Hypothalamus (tissue), 51 donors: Measurements from ENCODE around the gene TRAPPC14.

Source experiments
- DNase-seq, 51 donors: peaks; one replicate each; lab custom pipeline; 2025; lab: John Stamatoyannopoulos, UW

TRAPPC14 gene

DNA sequence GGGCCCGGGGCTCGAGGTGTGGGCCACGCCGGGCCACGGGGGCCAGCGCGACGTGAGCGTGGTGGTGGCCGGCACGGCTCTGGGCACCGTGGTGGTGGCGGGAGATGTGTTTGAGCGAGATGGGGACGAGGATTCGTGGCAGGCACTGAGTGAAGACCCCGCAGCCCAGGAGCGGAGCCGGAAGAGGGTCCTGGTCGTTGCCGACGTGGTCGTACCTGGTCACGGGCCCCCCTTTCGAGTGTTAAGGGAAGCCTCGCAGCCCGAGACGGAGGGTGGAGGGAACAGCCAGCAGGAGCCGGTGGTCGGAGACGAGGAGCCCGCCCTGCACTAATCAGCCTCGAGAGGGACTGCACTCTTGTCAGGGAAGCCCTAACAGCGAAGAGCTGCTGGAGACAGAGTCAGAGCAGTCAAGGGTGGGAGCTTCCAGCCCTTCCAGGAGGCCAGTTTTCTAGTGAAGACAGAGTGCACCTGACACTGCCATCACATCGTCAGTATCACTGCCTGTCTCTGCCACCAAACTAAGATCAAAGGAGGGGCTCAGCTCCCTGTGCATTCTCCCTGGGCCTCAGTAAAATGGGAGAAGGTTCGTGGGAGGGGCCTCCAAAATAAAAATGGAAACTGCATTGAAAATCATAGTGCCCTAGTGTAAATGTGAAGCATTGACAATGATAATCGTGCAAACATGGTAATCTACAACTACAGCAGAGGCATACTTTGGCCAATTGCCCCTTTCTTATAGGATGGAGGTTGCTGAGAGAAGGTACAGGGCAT is 30.5 kb downstream of the TRAPPC14 start:
- peak in 8 of 51 donors; percentile 13 to 55 (median 38) for DNase-seq

DNA sequence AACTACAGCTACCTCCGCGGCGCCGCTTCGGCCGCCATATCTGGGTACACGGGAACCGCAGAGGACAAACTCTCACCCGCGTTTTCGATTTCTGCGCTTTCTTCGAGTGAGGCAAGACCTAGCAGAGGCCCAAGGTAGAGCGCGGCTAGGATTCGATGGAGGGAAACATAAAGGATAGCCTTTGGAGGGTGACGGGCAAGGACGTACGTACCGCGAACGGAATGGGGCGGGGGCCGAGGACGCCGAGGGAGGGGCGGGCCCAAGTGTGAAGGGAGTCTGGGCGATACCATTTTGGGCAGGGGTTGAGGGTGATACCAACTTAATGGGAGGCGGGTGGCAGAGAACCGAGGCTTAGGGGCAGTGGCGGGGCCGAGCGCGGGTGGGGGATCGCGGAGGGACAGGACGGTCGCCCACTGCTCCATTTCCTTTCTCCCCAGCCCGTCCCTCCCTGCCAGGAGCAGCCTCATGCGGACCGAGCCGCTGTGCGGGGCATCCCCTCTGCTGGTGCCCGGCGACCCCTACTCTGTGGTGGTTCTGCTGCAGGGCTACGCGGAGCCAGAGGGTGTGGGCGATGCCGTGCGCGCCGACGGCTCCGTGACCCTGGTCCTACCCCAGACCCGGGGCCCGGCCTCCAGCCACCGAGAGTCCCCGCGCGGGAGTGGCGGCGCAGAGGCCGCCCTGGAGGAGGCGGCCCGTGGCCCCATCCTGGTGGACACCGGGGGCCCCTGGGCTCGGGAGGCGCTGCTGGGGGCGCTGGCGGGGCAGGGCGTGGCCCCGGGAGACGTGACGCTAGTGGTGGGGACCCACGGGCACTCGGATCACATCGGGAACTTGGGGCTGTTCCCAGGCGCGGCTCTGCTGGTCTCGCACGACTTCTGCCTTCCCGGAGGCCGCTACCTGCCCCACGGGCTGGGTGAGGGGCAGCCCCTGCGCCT is 31.3 kb downstream of the TRAPPC14 start, which contains the start of gene MBLAC1:
Gene MBLAC1, plus strand, starts transcription at position 37 of the 935 bp plus-strand sequence. Its CDS starts 429 bp downstream, at position 466.
- DNase-seq: peak; percentile 47 to 94 (median 84)

DNA sequence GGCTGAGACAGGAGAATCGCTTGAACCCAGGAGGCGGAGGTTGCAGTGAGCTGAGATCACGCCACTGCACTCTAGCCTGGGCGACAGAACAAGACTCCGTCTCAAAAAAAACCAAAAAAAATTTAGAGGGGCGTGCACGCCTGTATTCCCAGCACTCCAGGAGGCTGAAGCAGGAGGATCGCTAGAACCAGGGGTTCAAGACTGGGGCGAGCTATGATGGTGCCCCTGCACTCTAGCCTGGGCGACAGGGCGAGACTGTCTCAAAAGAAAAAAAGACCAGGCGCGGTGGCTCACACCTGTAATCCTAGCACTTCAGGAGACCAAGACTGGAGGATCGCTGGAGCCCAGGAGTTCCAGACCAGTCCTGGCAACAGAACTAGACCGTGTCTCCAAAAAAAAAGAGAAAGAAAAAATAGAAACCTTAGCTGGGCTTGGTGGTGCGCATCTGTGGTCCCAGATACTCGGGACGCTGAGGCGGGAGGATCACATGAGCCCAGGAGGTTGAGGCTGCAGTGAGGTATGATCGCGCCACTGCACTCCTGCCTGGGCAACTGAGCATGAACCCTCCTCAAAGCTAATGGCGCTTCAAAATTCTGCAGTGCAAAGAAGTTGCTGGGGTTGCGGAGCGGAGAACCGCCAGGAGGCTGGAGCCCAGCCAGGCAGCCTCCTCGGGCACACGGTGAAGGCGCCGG is 32.1 kb downstream of the TRAPPC14 start:
- DNase-seq: peak in 1 of 51 donors; percentile 61

DNA sequence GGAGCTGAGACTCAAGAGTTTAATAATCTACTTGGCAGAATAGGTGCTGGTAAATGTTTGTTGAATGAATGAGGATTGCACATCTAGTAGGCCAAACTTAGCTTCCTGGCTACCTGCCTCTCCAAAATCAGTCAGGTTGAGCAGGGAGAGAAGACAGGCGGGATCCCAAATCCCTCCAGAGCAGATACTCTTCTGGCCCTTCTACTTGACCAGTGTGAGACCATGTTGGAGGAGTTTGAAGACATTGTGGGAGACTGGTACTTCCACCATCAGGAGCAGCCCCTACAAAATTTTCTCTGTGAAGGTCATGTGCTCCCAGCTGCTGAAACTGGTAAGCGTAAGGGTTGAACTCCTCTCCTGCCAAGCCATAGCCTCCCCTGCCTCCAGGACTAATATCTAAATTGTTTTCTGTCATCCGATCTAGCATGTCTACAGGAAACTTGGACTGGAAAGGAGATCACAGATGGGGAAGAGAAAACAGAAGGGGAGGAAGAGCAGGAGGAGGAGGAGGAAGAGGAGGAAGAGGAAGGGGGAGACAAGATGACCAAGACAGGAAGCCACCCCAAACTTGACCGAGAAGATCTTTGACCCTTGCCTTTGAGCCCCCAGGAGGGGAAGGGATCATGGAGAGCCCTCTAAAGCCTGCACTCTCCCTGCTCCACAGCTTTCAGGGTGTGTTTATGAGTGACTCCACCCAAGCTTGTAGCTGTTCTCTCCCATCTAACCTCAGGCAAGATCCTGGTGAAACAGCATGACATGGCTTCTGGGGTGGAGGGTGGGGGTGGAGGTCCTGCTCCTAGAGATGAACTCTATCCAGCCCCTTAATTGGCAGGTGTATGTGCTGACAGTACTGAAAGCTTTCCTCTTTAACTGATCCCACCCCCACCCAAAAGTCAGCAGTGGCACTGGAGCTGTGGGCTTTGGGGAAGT is 34.0 kb downstream of the TRAPPC14 start:
- no peak for DNase-seq

DNA sequence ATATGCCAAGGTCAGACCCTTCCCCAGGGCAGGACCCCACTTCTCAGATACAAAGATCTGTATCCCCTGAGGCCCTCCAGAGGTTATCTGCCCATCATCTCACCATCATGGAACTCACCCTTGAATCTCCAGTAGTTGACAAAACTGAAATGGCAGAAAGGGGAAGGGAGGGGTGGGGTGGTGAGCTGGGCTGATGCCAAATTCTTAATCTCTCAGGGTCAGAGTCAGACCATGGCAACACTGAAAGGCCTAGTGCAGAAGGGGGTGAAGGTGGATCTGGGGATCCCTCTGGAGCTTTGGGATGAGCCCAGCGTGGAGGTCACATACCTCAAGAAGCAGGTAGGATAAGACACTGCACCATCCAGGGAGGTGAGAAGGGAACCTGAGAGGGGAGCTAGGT is 36.0 kb downstream of the TRAPPC14 start:
- no peak for DNase-seq

DNA sequence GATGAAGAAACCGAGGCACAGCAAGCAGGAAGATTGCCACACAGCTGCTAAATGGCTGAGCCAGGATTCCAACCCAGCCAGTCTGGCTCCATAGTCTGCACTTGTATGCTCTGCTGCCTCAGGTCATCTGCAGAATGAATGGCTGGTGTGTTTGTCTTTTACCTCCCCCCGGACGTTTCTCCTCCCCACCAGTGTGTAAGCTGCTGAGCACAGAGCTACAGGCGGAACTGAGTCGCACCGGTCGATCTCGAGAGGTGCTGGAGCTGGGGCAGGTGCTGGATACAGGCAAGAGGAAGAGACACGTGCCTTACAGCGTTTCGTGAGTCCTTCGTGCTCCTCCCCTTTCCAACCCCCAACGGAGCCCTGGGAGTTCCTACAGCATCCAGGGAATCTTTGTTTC is 36.5 kb downstream of the TRAPPC14 start:
- no peak for DNase-seq

DNA sequence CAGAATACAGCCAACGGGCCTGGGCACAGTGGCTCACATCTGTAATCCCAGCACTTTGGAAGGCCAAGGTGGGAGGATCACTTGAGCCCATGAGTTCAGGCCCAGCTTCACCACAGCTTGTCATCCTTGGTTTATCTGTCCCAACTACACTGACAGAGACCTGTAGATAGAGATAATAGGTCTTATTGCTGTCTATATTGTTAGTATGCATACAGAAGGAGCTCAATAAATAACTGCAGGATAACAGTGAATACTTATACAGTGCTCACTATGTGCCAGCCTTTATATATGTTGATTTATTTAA is 37.8 kb downstream of the TRAPPC14 start:
- no peak for DNase-seq

DNA sequence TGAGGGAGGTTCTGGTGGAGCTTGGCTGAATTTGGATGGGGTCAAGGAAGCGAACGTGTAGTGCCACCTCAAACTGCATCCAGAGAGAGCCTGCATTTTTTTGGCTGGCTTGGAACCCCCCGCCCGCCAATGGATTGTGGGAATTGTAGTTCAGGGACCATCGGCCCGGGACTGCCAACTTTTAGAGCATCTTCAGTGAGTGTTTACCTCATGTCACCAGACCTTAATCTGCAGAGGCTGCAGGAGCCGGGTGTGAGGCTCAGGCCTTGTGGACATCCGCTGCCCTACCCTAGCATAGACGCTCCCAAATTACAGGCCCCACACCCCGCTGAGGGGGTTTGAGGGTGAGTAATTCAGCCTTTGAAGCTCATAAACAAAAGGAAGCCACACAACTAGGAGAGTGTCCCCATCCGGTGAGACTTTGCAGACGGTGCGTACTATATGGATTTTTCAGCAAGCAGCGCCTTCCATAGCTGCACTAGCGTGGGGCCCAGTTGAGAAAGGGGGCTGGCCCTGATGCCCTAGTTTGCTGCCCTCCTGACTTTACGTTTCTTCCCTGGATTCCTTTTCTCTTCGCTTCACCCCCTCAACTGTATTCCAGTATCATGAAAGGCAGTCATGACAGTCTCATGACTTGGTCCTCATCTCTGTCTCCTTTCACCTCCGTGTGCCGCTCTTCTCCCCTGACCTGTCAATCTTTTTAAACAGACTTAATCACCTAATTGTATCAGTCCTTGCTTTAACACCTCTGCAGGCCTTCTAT is 38.4 kb downstream of the TRAPPC14 start:
- peak in 45 of 51 donors; percentile 25 to 93 (median 70) for DNase-seq

DNA sequence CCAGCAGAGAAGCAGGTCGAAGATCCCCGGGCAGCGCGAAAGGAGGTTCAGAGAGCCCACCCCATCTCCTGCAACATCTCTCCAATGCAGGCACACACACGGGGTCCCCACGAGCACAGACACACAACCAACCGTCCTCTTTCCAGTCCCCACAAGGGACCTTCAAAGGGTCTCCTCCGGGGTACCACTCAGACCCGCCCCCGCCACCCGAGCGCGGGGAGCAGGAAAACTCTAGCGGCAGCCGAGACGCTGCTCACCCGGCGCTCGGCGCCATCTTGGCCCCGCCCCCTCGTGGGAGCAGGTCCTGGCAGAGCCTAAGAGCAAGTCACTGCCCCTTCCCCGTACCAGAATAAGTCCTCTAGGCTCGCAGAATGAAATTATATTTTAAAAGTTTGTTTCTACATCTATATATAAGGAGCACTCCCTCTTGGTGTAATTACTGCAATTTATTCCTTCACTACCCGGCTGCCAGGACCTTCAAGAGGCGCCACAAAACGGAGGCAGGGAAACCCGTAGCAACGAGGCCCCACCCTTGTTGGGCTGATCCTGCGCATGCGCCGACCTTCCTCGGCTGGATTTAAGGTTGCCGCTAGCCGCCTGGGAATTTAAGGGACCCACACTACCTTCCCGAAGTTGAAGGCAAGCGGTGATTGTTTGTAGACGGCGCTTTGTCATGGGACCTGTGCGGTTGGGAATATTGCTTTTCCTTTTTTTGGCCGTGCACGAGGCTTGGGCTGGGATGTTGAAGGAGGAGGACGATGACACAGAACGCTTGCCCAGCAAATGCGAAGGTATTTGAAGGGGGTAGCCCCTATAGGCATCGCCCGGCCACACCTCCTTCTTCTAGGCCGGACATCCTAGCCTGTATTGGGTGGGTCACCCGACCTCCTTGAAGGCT is 39.2 kb downstream of the TRAPPC14 start, which contains the start of the genes CNPY4 and TAF6:
Gene CNPY4, plus strand, starts transcription at position 563 of the 898 bp plus-strand sequence. Its CDS starts 111 bp downstream, at position 674.
Gene TAF6, minus strand, starts transcription at position 287 of the 898 bp plus-strand sequence. CDS start 5,149 bp downstream, outside the sequence.
- DNase-seq: peak; percentile 71 to 97 (median 91)

DNA sequence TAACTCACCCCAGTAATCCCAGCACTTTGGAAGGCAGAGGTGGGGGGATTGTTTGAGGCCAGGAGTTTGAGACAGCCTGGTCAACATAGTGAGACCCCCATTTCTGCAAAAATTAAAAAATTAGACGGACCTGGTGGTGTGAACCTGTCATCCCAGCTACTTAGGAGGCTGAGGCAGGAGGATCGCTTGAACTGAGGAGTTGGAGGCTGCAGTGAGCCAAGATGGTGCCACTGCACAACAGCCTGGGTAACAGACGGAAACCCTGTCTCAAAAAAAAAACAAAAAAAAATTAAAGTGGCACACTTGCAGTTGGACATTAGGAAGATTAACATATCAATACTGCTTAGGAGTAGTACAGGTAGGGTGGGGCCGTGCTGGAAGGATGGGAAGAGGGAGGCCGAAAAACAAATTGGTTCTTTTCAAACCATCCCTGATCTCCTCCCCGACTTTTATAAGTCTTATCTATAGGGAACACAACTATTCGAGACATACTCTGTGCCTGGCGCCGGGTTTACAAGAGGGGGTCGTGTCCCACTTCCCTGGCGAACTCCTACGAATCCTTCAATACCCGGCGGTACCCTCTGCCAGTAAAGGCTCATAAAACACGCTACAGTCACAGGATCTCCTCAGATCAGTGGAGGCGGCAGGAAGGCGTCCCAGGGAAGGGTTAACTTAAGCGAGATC is 40.0 kb downstream of the TRAPPC14 start:
- no peak for DNase-seq

DNA sequence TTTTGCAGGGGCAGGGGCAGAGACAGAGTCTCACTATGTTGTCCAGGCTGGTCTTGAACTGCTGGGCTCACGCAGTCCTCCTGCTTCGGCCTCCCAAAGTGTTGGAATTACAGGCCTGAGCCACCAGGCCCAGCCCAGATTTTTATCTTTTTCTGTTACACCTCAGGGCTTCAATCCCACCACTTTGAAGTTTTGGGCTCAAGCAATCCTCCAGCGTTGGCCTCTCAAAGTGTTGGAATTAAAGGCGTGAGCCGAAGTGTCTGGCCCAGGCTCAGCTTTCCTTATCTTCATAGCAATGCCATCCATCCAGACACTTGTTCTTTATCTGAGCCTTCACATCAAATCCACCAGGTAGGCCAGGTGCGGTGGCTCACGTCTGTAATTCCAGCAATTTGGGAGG is 43.5 kb downstream of the TRAPPC14 start:
- no peak for DNase-seq

DNA sequence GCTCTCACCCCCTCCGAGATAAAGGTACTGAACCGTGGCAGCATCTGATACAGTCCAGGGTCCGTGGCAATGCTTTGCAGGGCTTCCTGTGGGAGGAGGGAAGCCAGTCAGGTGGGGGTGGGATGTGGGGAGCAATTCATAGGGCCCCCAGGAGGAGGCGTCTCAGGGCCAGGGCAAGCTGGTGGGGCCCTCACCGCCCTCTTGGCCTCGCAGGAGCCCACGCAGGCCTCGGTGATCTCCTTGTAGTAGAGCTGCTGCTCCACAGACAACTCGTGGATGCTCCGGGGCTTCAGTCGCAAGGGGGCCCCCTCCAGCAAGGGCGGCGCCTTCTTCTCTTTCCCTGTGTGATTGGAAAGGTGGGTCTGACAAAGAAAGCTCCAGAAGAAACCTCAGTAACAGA is 46.6 kb downstream of the TRAPPC14 start:
- DNase-seq: no peak

DNA sequence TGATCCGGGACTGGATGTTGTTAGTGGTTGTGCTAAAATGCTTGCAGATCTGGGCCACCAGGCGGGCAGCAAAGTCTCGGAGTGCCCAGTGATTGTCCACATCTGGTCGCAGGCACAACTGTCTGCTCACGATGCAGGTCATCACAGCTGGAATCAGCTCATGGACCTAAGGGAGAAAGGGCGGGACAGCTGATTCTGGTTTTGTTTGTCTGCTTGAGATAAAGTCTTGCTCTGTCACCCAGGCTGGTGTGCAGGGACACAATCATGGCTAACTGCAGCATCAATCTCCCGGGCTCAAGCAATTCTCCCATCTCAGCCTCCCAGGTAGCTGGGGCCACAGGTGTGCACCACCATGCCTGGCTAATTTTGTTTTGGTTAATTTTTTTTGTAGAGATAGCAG is 47.4 kb downstream of the TRAPPC14 start:
- DNase-seq: no peak

DNA sequence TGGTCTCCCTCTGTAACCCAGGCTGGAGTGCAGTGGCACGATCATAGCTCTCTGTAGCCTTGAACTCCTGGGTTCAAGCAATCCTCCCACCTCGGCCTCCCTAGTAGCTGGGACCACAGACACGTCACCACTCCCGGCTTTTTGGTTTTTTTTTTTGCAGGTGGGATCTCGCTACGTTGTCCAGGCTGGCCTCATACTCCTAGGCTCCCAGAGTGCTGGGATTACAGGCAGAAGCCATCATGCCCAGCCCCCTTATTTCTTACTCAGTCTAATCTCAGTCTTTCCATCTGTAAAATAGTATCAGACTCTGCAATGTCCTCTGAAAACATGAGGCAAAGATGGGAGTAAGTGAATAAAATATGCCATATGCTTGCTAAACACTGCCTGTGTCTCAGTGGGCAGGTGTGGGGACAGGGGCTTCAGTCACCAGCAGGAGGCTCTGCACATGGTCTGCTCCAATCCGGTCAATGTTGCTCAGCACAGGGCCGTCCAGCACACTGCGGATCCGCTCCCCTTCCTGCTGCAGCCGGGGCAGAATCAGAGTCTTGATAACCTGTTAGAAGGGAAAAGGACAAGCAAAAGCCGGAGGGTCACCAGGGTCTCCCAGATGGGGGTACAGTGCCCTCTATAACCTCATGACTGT is 48.9 kb downstream of the TRAPPC14 start:
- no peak for DNase-seq

DNA sequence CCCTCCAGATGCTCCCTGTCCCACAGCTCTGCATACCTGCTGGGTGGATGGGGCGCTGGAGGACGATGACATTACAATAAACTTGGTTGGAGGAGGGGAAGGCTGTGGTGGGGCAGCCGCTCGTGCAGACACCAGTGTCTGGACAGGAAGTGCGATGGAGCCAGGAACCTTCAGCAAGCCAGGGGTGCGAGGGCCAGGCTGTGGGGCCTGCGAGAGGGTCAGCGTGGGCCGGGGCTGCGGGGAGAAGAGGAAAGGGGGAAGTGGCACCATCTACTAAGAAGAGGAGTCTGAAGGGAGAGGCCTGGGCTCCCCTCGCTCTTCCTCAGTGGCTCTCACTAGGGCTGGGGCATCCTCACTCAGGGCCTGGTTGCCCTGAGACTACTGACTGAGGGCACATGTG is 50.6 kb downstream of the TRAPPC14 start:
- peak in 2 of 51 donors; percentile 6 to 7 for DNase-seq

DNA sequence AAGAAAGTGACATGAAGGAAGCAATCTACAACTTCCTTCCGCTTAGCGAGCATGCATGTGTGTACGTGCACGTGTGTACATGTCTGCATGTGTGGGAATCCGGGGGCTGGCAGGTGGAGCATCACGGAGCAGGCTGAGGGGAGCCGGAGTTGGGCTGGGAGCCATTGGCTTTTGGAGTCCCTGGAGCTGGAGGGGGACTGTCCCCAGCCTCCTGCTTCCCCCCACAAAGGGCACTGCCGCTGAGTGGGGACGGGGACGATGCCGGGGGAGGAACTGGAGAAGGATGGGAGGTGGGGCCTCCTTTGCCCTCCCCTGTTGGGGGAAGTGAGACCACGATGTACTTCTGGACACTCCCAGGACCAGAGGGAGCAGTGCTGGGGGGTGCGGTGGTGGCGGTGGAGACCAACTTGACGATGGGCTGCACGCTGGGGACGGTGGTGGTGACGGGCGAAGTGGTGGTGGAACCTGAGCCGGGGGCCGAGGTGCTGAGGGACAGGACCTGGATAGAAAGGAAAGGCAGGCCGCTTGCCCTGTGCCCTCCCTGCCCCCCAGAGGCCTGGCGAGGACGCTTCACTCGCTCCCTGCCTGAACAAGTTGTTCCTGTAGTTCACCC is 51.3 kb downstream of the TRAPPC14 start:
- peak in 7 of 51 donors; percentile 2 to 22 (median 7) for DNase-seq
